DOHH2 (cell line): Measurements from ENCODE around the gene SLC10A4.

Experiments used
- EZH2phosphoT487 ChIP-seq: fragments of 200-600 bp; sonication (generic); IDR thresholded peaks from 2 replicates; pipeline ENCODE4 v1.6.1; 2017; ENCODE audit warnings: borderline replicate concordance, mild to moderate bottlenecking, antibody characterized with exemption, low read length, moderate library complexity, mixed read lengths
- TF ChIP-seq, protein P1 (sequence below): fragments of 200-600 bp; sonication (generic); IDR thresholded peaks from one replicate; pipeline ENCODE4 v1.5.1; 2014; ENCODE audit warnings: antibody characterized with exemption, mild to moderate bottlenecking, low read depth, low read length; ENCODE audit not compliant: poor library complexity, severe bottlenecking

DNA sequence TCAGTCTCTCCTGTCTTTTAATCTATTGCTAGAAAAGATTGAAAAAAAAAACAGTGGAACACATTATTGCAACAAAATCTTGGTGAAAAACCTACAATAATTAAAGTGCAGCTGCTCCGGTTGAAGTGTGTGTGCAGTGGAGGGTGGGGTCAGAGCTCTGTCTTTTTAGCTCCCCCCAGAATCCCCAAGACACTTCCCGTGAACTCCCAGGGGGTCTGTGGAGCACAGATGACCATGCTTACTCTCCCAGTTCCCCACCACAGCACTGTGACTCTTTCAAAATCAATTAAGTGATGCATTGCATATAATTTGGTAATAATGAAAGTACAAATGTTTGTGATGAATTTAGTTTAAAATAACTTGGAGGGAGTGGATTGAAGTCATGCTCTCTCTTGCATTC, 15.7 kb upstream of the SLC10A4 start:
- TF ChIP-seq, protein P1, sequence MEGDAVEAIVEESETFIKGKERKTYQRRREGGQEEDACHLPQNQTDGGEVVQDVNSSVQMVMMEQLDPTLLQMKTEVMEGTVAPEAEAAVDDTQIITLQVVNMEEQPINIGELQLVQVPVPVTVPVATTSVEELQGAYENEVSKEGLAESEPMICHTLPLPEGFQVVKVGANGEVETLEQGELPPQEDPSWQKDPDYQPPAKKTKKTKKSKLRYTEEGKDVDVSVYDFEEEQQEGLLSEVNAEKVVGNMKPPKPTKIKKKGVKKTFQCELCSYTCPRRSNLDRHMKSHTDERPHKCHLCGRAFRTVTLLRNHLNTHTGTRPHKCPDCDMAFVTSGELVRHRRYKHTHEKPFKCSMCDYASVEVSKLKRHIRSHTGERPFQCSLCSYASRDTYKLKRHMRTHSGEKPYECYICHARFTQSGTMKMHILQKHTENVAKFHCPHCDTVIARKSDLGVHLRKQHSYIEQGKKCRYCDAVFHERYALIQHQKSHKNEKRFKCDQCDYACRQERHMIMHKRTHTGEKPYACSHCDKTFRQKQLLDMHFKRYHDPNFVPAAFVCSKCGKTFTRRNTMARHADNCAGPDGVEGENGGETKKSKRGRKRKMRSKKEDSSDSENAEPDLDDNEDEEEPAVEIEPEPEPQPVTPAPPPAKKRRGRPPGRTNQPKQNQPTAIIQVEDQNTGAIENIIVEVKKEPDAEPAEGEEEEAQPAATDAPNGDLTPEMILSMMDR = no peak
- TF ChIP-seq EZH2phosphoT487 = no peak
